GM12864 (cell line): Measurements from ENCODE around the gene SSU72.
"Not testable (repeated sequence)": the region's sequence is repeated elsewhere in the genome, so short reads cannot be mapped to it uniquely, and the experiment has no call there.

ENCODE experiments used
- DNase-seq: peaks from one replicate; pipeline ENCODE4 v3.0.0-alpha.2; 2011; ENCODE audit warnings: low read depth
- H3K4me3 ChIP-seq: 2 replicates; pipeline ENCODE4 v1.5.1; 2011; ENCODE audit warnings: mild to moderate bottlenecking, low read depth, low read length, control low read depth
- TF ChIP-seq, protein P1 (sequence below): IDR thresholded peaks from 2 replicates; pipeline ENCODE4 v1.5.1; 2011; ENCODE audit warnings: low read depth, mild to moderate bottlenecking, moderate library complexity, low read length, control low read depth, inconsistent platforms; ENCODE audit errors: missing control alignments

Gene SSU72

DNA sequence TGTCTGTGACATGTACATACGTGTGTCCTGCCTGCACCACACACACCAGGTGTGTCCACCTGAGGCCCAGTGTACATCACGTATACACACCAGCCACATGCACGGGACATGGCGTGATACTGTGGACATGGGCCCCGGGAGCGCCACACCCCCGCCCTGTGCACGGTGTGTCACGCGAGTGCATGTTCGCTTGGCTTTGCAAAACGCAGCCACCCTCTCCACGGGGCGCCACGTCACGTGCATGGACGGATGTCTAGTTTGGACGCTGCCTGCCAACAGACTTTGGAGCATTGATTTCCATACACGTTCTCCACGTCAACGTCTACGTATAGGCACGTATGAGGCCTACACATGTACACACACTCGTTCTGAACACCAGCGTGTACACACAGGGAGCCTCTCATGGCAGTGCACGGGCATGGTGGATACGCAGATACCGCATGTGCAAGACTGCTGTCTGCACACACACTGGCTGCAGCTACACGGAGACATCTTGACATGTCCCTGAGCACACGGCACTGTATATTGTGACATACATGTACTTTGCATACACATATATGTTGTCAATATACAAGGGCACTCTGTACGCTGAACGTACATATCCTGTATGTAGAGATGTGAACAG is 36.9 kb downstream of the SSU72 start:
- TF ChIP-seq, protein P1, sequence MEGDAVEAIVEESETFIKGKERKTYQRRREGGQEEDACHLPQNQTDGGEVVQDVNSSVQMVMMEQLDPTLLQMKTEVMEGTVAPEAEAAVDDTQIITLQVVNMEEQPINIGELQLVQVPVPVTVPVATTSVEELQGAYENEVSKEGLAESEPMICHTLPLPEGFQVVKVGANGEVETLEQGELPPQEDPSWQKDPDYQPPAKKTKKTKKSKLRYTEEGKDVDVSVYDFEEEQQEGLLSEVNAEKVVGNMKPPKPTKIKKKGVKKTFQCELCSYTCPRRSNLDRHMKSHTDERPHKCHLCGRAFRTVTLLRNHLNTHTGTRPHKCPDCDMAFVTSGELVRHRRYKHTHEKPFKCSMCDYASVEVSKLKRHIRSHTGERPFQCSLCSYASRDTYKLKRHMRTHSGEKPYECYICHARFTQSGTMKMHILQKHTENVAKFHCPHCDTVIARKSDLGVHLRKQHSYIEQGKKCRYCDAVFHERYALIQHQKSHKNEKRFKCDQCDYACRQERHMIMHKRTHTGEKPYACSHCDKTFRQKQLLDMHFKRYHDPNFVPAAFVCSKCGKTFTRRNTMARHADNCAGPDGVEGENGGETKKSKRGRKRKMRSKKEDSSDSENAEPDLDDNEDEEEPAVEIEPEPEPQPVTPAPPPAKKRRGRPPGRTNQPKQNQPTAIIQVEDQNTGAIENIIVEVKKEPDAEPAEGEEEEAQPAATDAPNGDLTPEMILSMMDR = no peak
- H3K4me3 ChIP-seq = no peak overlapping the region
- no peak for DNase-seq

DNA sequence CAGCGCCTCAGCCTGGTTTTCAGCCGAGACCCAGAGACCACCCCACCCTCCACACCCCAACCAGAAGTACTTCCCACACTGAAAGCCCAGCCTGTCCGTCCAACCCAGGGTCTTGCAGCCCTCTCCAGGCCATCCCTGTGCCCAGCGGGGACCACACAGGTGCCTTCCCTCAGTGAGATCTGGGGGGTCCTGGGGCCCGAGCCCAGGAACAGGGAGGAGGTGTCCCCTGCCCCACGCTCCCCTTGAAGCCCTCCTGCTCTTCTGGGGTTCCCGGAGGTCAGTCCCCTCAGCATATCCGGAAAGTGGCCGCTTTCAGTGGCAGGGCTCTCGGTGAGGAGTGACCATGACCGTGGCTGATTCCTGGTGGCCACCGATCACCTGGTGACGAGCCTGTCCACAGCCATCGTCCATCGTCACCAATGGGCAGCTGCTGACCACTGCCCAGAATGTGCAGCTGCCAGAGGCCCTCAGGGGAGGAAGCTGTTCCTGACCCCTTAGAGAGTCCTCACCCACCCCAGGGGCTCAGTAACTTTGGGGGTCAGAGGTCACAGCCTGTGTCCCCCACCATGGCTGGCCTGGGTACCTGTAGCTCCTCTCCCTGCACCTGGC is 37.6 kb downstream of the SSU72 start:
- TF ChIP-seq, protein P1 = no peak
- no peak overlapping the region for H3K4me3 ChIP-seq
- DNase-seq = no peak

DNA sequence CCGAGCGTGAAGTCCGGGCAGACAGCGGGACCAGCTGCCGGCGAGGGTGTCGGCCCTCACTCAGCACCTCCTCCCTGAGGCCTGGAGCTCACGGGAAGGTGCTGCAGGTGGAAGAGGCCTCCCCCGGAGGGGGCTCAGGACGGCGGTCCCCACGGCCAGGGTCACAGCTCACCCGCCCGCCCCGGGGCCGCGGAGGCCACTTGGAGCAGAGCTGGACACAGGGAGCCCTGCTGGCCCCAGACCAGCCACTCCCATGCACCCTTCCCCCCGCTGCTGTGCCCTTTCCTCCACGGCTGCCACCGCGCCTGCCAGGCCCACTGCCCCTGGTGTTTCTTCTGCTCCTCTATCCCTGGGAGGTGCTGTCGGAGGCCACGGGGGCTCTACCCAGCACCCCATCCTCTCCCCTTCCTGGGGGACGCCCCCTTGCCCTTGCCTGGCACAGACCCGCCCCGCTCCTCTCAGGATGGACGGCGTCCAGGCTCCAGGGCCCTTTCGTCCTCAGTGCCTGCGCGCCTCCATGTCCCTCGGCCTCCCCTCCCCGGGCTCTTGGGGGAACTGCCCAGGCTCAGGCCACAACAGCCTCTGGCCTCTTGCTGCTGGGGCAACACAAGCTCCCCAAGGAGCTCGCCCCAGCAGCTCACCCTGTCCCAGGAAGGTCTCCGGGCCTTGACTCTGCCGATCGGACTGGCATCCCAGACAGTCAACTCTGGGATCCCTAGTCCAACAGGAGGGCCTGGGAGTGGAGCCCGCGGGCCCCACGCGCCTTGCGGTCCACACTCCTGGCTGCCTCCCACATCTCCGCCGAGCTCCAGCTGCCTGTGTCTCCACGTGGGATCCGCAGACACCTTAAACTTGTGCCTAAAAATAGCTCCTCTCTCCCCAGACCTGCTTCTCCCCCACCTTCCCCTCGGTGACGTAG is 38.4 kb downstream of the SSU72 start:
- TF ChIP-seq, protein P1 = no peak
- no peak for DNase-seq
- no peak overlapping the region for H3K4me3 ChIP-seq

DNA sequence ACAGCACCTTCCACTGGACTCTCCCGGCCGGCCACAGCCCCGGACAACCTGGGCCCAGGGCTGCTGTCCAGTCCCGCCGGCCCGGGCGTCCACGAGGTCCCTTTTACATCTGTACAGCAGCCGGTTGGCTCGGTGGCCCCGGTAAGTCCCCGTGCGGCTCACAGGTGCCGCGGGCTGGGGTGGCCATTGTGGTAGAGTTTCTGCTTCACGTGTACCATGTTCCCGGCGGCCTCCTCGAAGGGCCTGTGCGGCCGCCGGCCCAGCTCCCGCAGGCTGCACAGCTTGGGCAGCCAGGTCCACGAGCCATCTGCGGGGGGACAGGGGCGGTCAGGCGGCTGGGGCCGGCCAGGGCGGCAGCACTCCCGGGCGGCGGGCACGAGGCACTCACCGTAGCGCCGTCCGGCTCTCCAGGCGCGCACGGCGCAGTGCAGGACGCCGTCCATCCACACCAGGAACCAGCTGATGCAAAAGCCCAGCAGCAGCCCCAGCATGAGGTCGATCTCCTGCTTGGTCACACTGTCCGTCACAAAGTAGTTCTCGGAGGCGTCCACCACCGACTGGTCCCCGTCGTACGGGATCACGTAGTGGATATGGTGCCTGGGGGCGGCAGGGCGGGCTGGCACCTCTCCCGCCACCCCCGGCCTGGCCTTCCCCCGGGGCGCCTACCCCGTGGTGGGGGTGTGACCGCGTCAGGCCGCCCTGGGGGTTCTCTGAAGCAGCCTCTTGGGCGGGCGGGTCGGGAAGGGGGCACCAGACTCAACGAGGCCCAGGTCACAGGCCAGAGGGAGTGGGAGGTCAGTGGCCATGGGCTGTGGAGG is 39.3 kb downstream of the SSU72 start:
- no peak overlapping the region for H3K4me3 ChIP-seq
- TF ChIP-seq, protein P1 = no peak
- DNase-seq = no peak

DNA sequence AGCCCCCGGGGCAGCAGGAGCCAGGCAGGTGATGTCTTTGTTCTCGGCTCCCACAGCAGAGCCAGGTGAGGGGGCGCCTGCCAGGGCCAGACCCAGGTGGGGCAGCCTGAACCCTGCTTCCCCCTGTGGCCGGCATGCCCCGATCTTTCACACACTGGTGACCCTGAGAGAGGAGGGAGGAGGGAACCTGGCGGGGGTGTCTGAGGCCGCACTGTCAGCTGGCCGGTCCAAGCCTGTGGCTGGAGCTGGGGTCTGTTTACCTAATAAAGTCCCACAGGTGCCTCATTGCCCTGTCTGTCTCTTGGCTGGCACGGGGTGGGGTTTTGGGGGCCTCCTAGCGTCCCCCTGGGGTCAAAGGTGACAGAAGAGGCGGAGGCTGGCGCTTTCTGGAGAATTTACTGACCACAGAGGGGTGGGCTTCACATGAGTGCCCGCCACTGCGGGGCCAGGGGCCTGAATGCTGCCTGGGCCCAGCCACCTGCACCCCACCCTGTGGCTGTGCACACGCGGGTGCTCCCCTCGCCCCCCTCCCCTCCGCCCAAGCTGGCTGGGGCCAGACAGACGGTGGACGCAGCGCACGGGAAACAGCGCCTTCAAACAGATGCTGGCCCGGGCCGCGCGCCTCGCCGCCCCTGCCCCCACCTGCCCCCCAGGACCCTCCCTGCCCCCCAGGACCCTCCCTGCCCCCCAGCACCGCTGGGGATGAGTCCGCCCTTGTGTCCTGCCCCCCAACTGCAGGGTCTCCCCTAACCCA is 40.1 kb downstream of the SSU72 start:
- TF ChIP-seq, protein P1 = no peak
- no peak overlapping the region for H3K4me3 ChIP-seq

DNA sequence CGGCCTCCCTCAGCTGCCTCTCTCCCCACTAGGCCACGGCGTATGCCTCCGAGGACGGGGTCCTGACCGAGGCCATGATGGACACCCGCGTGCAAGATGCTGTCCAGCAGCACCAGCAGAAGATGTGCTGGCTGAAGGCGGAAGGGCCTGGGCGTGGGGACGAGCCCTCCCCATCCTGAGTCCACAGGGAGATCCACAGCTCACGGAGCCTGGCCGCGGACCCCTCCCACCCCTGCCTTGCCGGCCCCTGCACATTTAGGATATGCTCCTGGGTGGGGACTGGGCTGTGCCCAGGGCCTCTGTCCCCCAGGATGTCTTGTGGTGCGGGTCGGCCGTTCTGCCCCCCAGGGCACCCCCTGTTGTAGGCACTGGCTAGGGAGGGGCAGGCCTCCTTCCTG is 40.8 kb downstream of the SSU72 start:
- H3K4me3 ChIP-seq, DNase-seq: not testable (repeated sequence)

More for the DNA sequence above, 40.1 kb downstream of the SSU72 start:
- no peak for DNase-seq

DNA sequence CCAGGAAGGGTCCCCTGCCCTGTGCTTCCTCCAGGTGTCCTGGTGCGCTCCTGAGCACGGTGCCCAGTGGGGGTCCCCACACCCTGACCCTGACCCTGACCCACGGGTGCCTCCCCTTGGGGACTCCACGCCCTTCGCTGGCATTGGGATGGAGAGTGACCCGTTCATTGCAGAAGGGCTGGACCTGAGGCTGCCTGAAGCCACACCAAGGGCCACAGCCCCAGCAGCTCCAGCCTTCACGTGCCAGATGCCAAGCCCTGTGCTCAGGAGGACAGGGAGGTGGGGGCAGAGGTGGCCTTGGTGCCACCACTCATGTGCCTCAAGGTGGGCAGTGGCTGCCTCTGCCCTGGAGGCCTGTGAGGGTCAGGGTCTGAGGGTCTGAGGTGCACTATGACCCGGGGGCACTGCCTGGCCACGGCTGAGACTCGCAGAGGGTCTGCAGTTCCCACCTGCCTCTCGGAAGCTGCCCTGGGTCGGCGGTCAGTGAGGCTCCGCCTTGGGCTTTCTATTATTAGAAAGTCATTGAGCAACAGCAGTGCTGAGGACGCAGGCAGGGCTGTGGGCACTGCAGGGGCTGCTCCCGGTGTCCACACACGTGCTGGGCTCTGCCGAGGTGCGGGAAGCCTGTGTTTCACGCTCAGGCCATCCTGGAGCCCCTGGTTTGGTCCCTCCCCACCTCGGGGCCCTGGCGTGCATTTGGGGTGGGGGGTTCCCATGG is 41.3 kb downstream of the SSU72 start:
- not testable (repeated sequence) for H3K4me3 ChIP-seq, DNase-seq
